ENCODE results near the gene ZBTB45. TPM values are rescaled to one million over a fixed set of nuclear protein-coding genes. Genes with fewer than 3 reads are reported as not detected.

ZBTB45 gene
- total and polyA plus RNA-seq, 9 of the 15 experiments (the other 6 are each of a cell fraction or from before 2014, with no cell fraction given), result 0.08 to 16.1 (median 1.8) TPM

GRCh38 chr19:58519355-58520256 lies at the start of gene ZBTB45 (continued):
- TF ChIP-seq JUNB (CRISPR knock-in tag; conservative IDR thresholded peaks at IDR 0.05) (0 out of 2 replicates have a peak, but pooled peaks have one; percentile 14), RBM17 (IDR thresholded peaks at IDR 0.05; ENCODE audit: borderline replicate concordance, low read depth, low read length) (no peak), POLR2B (IDR thresholded peaks at IDR 0.05; ENCODE audit: low read depth, partially characterized antibody) (peak; percentile 70), RBM39 (optimal IDR thresholded peaks at IDR 0.05; ENCODE audit: low read depth, low read length) (no peak), ZBTB8A (IDR thresholded peaks at IDR 0.05; ENCODE audit: partially characterized antibody) (no peak), ELF4 (CRISPR knock-in tag; IDR thresholded peaks at IDR 0.05) (peak; percentile 80), SOX6 (IDR thresholded peaks at IDR 0.05) (no peak; the same call in none of the 2 replicates), RNF2 (IDR thresholded peaks at IDR 0.05) (peak; percentile 90; the same call in 1 of the 2 replicates), MXD1 (CRISPR knock-in tag; IDR thresholded peaks at IDR 0.05; ENCODE audit: borderline replicate concordance, poor library complexity, severe bottlenecking) (no peak), ZC3H11A (IDR thresholded peaks at IDR 0.05; ENCODE audit: low read depth, low read length) (no peak; the same call in none of the 2 replicates), L3MBTL2 (IDR thresholded peaks at IDR 0.05) (peak; percentile 46), NR2F6 (CRISPR knock-in tag; IDR thresholded peaks at IDR 0.05) (no peak), PCBP1 (IDR thresholded peaks at IDR 0.05; ENCODE audit: low read depth, low read length, poor library complexity, severe bottlenecking) (peak; percentile 95), TCF15 (CRISPR knock-in tag; IDR thresholded peaks at IDR 0.05) (no peak), MXI1 (IDR thresholded peaks at IDR 0.05; ENCODE audit: low read depth, low read length) (peak; percentile 2; the same call in 1 of the 2 replicates), EWSR1 (IDR thresholded peaks at IDR 0.05; ENCODE audit: borderline replicate concordance, low read depth, partially characterized antibody) (no peak), HDGF (IDR thresholded peaks at IDR 0.05) (no peak), SRSF1 (IDR thresholded peaks at IDR 0.05; ENCODE audit: low read depth, low read length) (no peak), ETS1 (conservative IDR thresholded peaks at IDR 0.05; ENCODE audit: control insufficient read depth, low read depth, low read length) (peak; percentile 68; the same call in 1 of the 2 replicates)
- TF ChIP-seq, protein P1, sequence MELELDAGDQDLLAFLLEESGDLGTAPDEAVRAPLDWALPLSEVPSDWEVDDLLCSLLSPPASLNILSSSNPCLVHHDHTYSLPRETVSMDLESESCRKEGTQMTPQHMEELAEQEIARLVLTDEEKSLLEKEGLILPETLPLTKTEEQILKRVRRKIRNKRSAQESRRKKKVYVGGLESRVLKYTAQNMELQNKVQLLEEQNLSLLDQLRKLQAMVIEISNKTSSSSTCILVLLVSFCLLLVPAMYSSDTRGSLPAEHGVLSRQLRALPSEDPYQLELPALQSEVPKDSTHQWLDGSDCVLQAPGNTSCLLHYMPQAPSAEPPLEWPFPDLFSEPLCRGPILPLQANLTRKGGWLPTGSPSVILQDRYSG (tag; conservative IDR thresholded peaks at IDR 0.05; ENCODE audit: low read depth), result no peak
- TF ChIP-seq, protein P2, sequence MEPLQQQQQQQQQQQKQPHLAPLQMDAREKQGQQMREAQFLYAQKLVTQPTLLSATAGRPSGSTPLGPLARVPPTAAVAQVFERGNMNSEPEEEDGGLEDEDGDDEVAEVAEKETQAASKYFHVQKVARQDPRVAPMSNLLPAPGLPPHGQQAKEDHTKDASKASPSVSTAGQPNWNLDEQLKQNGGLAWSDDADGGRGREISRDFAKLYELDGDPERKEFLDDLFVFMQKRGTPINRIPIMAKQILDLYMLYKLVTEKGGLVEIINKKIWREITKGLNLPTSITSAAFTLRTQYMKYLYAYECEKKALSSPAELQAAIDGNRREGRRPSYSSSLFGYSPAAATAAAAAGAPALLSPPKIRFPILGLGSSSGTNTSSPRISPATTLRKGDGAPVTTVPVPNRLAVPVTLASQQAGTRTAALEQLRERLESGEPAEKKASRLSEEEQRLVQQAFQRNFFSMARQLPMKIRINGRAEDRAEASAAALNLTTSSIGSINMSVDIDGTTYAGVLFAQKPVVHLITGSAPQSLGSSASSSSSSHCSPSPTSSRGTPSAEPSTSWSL (CRISPR knock-in tag; IDR thresholded peaks at IDR 0.05; ENCODE audit: borderline replicate concordance), result no peak
- TF ChIP-seq, protein P3, sequence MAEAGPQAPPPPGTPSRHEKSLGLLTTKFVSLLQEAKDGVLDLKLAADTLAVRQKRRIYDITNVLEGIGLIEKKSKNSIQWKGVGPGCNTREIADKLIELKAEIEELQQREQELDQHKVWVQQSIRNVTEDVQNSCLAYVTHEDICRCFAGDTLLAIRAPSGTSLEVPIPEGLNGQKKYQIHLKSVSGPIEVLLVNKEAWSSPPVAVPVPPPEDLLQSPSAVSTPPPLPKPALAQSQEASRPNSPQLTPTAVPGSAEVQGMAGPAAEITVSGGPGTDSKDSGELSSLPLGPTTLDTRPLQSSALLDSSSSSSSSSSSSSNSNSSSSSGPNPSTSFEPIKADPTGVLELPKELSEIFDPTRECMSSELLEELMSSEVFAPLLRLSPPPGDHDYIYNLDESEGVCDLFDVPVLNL (CRISPR knock-in tag; IDR thresholded peaks at IDR 0.05; ENCODE audit: low read depth), result no peak; the same call in 1 of the 2 replicates

All from K562 (cell line).